IPS-NIHi7 (cell line): ENCODE results near the gene PYGL.
A peak's percentile ranks its signal among the peaks of the same experiment; 100 is the strongest.
"Not testable (repeated sequence)": the region's sequence is repeated elsewhere in the genome, so short reads cannot be mapped to it uniquely, and the experiment has no call there.

Source experiments
- DNase-seq: peaks from one replicate; pipeline ENCODE4 v3.0.0; 2012; ENCODE audit warnings: mixed read lengths; ENCODE audit errors: extremely low spot score

Gene PYGL

GRCh38 chr14:50955373-50956043 lies 11.2 kb upstream of the PYGL start:
- DNase-seq, result peak; percentile 80

GRCh38 chr14:50954811-50955372 lies 10.6 kb upstream of the PYGL start:
- peak; percentile 38 for DNase-seq

- no peak for DNase-seq
Measured at GRCh38 chr14:50953502-50953901, 9.2 kb upstream of the PYGL start.

GRCh38 chr14:50951032-50951431 lies 6.7 kb upstream of the PYGL start:
- DNase-seq, result no peak

- no peak for DNase-seq
Measured at GRCh38 chr14:50948205-50948604, 3.9 kb upstream of the PYGL start.

- no peak for DNase-seq
Measured at GRCh38 chr14:50947446-50947845, 3.2 kb upstream of the PYGL start.

GRCh38 chr14:50946234-50946935 lies 2.1 kb upstream of the PYGL start:
- DNase-seq, result no peak

- peak; percentile 19 for DNase-seq
Measured at GRCh38 chr14:50944647-50945413, 547 bp upstream of the PYGL start.

GRCh38 chr14:50943261-50943942 lies 881 bp downstream of the PYGL start:
- peak; percentile 74 for DNase-seq

- not testable (repeated sequence) for DNase-seq
Measured at GRCh38 chr14:50941638-50942037, 2.6 kb downstream of the PYGL start.

- DNase-seq, result no peak
Measured at GRCh38 chr14:50941151-50941550, 3.1 kb downstream of the PYGL start.

- DNase-seq, result no peak
Measured at GRCh38 chr14:50937800-50938199, 6.5 kb downstream of the PYGL start.

- no peak for DNase-seq
Measured at GRCh38 chr14:50937325-50937724, 7.0 kb downstream of the PYGL start.

GRCh38 chr14:50936882-50937281 lies 7.4 kb downstream of the PYGL start:
- DNase-seq, result no peak

- DNase-seq, result no peak
Measured at GRCh38 chr14:50936016-50936340, 8.3 kb downstream of the PYGL start.

GRCh38 chr14:50935126-50936015 lies 8.9 kb downstream of the PYGL start:
- DNase-seq, result no peak

GRCh38 chr14:50932592-50933495 lies 11.4 kb downstream of the PYGL start:
- DNase-seq, result no peak

GRCh38 chr14:50932156-50932555 lies 12.1 kb downstream of the PYGL start:
- no peak for DNase-seq

- DNase-seq, result no peak
Measured at GRCh38 chr14:50931559-50931958, 12.7 kb downstream of the PYGL start.

- no peak for DNase-seq
Measured at GRCh38 chr14:50929506-50929905, 14.8 kb downstream of the PYGL start.
